ENCODE measurements around the gene KCTD17. TPM values are rescaled to one million over a fixed set of nuclear protein-coding genes. Genes with fewer than 3 reads are reported as not detected.

Gene KCTD17
- total RNA-seq, 6 experiments from 2014 or later = 39.8 to 46.4 (median 43.3) TPM

DNA sequence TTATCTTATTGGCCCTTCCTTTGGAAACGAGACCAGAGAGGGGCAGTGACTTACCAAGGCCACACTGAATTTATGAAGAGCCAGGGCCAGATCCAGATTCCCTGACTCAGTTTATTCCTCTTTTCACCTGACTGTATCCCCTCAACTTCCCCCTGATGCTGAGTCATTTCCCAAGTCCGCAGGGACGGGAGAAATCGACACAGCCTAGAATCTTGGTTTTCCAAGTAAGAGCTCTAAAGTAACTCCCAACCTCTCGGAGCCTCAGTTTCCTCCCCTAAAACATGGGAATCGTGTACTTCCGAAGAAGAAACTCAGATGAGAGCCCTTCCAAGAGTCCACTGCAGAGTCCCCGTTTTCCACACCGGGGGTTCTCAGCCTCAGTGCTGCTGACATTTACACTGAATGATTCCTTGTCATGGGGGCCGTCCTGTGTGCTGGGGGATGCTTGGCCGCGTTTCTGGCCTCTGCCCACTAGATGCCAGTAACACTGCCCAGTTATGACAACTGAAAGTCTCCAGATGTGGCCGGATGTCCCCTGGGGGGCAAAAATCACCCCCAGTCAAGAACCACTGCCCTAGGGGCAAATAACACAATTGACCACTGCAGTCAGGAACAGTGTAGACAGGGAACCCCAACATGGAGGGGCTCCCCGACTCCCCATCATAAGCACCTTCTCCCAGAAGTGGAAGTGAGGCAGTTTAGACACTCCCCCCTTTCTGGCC lies 20.8 kb upstream of the KCTD17 start:
- Mint-ChIP-seq H3K36me3 (ENCODE audit: low read depth) (0 out of 2 replicates have a peak, but pooled peaks cover under 1% of the 10 kb centered on the region), H3K4me3 (no peak overlapping the region), H3K27me3 (ENCODE audit: insufficient read depth) (0 out of 2 replicates have a peak, but pooled peaks cover 2% of the 10 kb centered on the region), H3K4me1 (ENCODE audit: low read depth) (no peaks in the 10 kb centered on the region), H3K27ac (no peak overlapping the region), H3K9me3 (no peaks in the 10 kb centered on the region)
- DNase-seq = no peak
- TF ChIP-seq, protein P1, sequence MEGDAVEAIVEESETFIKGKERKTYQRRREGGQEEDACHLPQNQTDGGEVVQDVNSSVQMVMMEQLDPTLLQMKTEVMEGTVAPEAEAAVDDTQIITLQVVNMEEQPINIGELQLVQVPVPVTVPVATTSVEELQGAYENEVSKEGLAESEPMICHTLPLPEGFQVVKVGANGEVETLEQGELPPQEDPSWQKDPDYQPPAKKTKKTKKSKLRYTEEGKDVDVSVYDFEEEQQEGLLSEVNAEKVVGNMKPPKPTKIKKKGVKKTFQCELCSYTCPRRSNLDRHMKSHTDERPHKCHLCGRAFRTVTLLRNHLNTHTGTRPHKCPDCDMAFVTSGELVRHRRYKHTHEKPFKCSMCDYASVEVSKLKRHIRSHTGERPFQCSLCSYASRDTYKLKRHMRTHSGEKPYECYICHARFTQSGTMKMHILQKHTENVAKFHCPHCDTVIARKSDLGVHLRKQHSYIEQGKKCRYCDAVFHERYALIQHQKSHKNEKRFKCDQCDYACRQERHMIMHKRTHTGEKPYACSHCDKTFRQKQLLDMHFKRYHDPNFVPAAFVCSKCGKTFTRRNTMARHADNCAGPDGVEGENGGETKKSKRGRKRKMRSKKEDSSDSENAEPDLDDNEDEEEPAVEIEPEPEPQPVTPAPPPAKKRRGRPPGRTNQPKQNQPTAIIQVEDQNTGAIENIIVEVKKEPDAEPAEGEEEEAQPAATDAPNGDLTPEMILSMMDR (IDR thresholded peaks at IDR 0.05) = no peak; the same call in 1 of the 2 replicates

DNA sequence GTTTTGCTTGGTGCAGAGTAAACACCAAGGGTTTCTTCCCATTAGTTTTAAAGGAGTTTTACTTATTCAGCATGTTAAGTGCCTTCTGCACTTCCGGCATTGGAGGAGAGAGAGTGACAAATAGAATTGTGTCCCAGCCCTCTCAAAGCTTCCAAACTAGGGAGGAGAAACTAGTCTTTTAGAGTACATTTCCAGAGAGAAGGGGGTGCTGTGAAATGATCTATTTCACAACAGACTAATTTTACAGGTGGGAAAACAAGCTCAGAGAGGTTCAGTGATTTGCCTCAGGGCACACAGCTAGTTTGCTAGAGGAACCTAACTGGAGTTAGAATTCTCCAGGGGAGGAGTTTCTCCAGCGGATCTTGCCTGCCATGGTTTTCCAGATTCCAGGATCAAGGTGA lies 19.4 kb upstream of the KCTD17 start:
- Mint-ChIP-seq H3K27me3 (ENCODE audit: insufficient read depth) (peaks cover 12% of the 10 kb centered on the region), H3K27ac (no peak overlapping the region), H3K9me3 (no peaks in the 10 kb centered on the region), H3K36me3 (ENCODE audit: low read depth) (no peaks in the 10 kb centered on the region), H3K4me3 (no peak overlapping the region), H3K4me1 (ENCODE audit: low read depth) (no peaks in the 10 kb centered on the region)
- TF ChIP-seq, protein P1 (IDR thresholded peaks at IDR 0.05) = no peak
- no peak for DNase-seq

DNA sequence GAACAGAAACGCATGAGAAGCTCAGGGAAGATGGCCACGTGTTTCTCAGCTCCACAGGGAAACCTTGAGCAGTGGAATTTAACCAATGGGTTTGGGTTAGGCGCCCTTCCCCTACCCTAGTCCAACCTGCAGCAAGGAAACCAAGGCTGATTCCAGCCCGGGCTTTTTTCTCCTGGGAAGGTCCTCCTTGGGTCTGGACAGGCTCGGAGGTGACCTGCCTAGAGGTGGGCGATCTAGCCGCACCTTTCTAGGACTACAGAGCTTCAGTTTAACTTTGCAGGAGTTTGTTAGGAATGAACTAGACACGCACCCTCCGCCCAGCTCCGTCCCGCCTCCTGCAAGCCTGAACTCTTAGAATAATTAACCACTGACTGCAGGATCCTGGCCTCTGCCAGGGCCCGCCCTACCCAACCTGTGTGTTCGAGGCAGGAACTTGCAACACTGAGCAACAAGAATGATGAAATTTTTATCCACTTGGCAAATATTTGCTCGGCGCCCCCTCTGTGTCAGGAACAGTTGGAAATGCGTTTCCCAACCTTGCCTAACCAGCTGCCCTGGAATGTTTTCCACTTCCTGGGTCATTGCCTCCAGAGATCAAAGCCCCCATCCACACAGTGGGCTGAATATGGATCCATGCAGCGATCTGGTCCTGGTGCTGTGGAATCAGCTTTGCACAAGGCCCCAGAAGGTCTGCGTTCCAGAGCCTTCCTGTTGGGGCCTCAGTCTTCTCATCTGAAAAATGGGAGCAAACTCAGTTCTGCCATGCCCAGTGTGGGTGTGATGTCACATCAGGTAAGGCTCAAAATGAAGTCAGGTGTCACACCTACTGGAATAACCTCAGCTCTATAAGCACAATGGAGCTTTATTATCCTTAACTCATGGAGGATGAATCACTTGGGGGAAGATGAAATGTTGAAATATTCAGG lies 18.7 kb upstream of the KCTD17 start:
- H3K27ac Mint-ChIP-seq = no peak overlapping the region
- no peak for DNase-seq
- H3K4me3 Mint-ChIP-seq = no peak overlapping the region
- peaks cover 16% of the 10 kb centered on the region for H3K27me3 Mint-ChIP-seq (ENCODE audit: insufficient read depth)
- no peaks in the 10 kb centered on the region for H3K4me1 Mint-ChIP-seq (ENCODE audit: low read depth)
- TF ChIP-seq, protein P1 (IDR thresholded peaks at IDR 0.05) = no peak
- H3K9me3 Mint-ChIP-seq = no peaks in the 10 kb centered on the region
- no peaks in the 10 kb centered on the region for H3K36me3 Mint-ChIP-seq (ENCODE audit: low read depth)

DNA sequence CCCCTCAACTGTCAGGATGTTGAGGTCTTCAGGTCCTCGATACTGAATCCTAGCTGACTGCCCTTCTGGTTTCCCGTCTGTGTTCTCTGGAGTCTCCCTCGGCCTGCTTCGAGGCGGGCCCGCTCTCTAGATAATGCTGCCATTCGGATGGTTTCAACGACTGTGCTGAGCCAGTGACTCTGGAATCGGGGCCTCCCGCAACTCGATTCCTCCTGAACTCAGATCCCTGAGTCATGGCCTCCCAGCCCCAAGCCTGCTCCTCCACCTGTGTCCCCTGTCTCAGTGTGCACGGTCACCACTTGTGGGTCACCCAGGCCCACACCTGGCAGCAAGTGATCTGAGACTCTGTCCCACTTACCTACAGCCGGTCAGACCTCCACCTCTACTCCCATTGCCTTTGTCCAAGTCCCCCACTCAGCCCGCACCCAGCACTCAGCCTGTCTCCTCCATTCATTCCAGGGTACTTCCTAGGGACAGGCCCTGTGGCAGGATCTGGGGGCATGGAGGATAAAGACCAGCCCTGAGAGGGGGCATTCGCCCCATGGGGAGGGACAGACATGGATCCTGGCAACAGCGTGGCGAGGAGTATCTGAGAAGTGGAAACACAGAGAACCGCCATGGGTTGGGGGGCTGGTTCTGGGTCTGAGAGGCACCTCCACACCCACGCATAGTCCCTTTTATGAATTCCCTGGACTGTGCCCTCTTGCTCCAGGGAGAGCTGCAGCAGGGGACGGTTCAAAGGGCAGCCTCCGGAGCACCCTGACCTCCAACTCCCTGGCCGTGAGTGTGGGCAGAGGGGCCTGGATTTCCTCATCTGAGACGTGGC lies 17.7 kb upstream of the KCTD17 start:
- H3K27ac Mint-ChIP-seq = no peak overlapping the region
- no peaks in the 10 kb centered on the region for H3K9me3 Mint-ChIP-seq
- H3K27me3 Mint-ChIP-seq (ENCODE audit: insufficient read depth) = peaks cover 16% of the 10 kb centered on the region
- H3K4me1 Mint-ChIP-seq (ENCODE audit: low read depth) = no peaks in the 10 kb centered on the region
- TF ChIP-seq, protein P1 (IDR thresholded peaks at IDR 0.05) = no peak
- no peak for DNase-seq
- H3K36me3 Mint-ChIP-seq (ENCODE audit: low read depth) = no peaks in the 10 kb centered on the region
- no peak overlapping the region for H3K4me3 Mint-ChIP-seq

DNA sequence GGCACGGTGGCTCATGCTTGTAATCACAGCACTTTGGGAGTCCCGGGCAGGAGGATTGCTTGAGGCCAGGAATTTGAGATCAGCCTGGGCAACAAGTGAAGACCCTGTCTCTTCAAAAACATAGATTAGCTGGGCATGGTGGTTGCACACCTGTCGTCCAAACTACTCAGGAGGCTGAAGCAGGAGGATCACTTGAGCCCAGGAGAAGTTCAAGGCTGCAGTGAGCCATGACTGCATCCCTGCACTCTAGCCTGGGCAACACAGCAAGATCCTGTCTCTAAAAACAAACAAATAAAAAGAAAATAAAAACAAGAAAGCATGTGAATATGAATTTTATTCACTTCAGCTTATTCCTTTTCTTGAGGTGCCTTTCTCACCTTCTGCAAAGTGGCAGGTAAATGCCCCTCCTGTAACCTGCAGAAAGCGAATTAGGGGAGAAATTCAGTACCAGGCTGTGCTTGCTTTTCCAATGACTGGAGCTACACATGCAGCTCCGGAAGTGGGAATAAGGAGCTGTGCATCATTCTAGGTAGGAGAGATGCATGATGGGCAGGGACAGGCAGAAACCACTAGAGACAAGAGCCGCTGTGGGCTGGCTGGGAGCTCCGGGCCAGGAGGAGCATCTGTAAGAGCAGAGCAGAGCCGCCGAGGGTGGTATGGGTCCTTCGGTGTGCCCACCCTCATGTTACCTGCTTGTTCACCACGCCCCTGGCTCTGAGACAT lies 14.7 kb upstream of the KCTD17 start:
- Mint-ChIP-seq H3K27me3 (ENCODE audit: insufficient read depth) (peaks cover 14% of the 10 kb centered on the region), H3K36me3 (ENCODE audit: low read depth) (no peaks in the 10 kb centered on the region), H3K27ac (no peak overlapping the region), H3K9me3 (no peaks in the 10 kb centered on the region), H3K4me1 (ENCODE audit: low read depth) (peaks cover 18% of the 10 kb centered on the region), H3K4me3 (no peak overlapping the region)
- no peak for DNase-seq
- TF ChIP-seq, protein P1 (IDR thresholded peaks at IDR 0.05) = no peak
